Thyroid gland (tissue), 4 donors: ENCODE data around the gene CAPN5. TPM values are rescaled to one million over a fixed set of nuclear protein-coding genes. Genes with fewer than 3 reads are reported as not detected.

Experiments used
- DNase-seq, 2 donors: peaks; one replicate each; pipeline ENCODE4 v3.0.0-alpha.2; 2019
- H3K27ac ChIP-seq, 3 donors: fragments of 200-600 bp; sonication (generic); 1 replicate in 2 of 3; 2 replicates in 1 of 3; pipeline ENCODE4 v1.5.1; 2016 to 2019; ENCODE audit warnings: mild to moderate bottlenecking in 1 of 3, moderate library complexity in 1 of 3
- H3K27me3 ChIP-seq: fragments of 200-600 bp; sonication (generic); one replicate; pipeline ENCODE4 v1.5.1; 2019
- H3K36me3 ChIP-seq, 2 donors: fragments of 200-600 bp; sonication (generic); one replicate each; pipeline ENCODE4 v1.5.1; 2016 to 2019
- H3K4me1 ChIP-seq, 2 donors: fragments of 200-600 bp; sonication (generic); one replicate each; pipeline ENCODE4 v1.5.1; 2017 to 2019
- H3K4me3 ChIP-seq, 3 donors: fragments of 200-600 bp; sonication (generic); replicated peaks in 1 of 3; 1 replicate in 2 of 3; 2 replicates in 1 of 3; pipeline ENCODE4 v1.5.1; 2016; ENCODE audit warnings: mild to moderate bottlenecking in 1 of 3
- H3K9me3 ChIP-seq: fragments of 200-600 bp; sonication (generic); one replicate; pipeline ENCODE4 v1.5.1; 2017
- CTCF ChIP-seq, 6 experiments: fragments of 200-600 bp in 3 of 6; fragments of 450-650 bp in 3 of 6; sonication (generic) in 3 of 6; IDR thresholded peaks; one replicate each; pipeline ENCODE4 v1.5.1; 2016 to 2019; ENCODE audit warnings: antibody characterized with exemption in 6 of 6, mild to moderate bottlenecking in 2 of 6, inconsistent platforms in 1 of 6, moderate library complexity in 1 of 6
- POLR2A ChIP-seq, 2 donors: fragments of 450-650 bp; IDR thresholded peaks; one replicate each; pipeline ENCODE4 v1.6.1; 2017; ENCODE audit warnings: antibody characterized with exemption in 2 of 2, mild to moderate bottlenecking in 2 of 2, moderate library complexity in 1 of 2
- WGBS, 2 donors: methylation state at CpG; one replicate each; pipeline ENCODE4 v1.1.5; 2017; 5-methylcytosine and 5-hydroxymethylcytosine counted together
- intact Hi-C: fragments of 100-400 bp; cut with DNase I; formaldehyde crosslinking; loops from one replicate; pipeline ENCODE4 v1.15.1; 2023
- total RNA-seq, 4 donors: library from RNA; depleted of rRNA; stranded (reverse); fragments of >200 nt; gene quantifications; one replicate each; pipeline ENCODE4 v1.2.3, GENCODE V29; 2016

Gene CAPN5
- total RNA-seq, 4 donors from 2014 or later: 3.0 to 5.6 (median 4.1) TPM

GRCh38 chr11:77031599-77031998 lies 35.2 kb upstream of the CAPN5 start:
- no peak for DNase-seq
- no peaks in the 10 kb centered on the region for H3K9me3 ChIP-seq
- intact Hi-C loops: no loop called here

GRCh38 chr11:77035039-77035438 lies 31.7 kb upstream of the CAPN5 start:
- H3K9me3 ChIP-seq: no peaks in the 10 kb centered on the region
- DNase-seq: no peak
- TF ChIP-seq CTCF (IDR thresholded peaks at IDR 0.05) (no peak), POLR2A (IDR thresholded peaks at IDR 0.05) (no peak)
- no peak overlapping the region for H3K27ac ChIP-seq
- H3K4me1 ChIP-seq: peaks cover 6 to 7% of the 10 kb centered on the region in 2 donors
- intact Hi-C loops: no loop called here
- H3K4me3 ChIP-seq: no peak overlapping the region
- no peaks in the 10 kb centered on the region for H3K36me3 ChIP-seq
- WGBS, 2 donors: 92% methylated on average over 2 of the region's 2 CpGs
- H3K27me3 ChIP-seq: peaks cover 6% of the 10 kb centered on the region

More at GRCh38 chr11:77031599-77031998, 35.2 kb upstream of the CAPN5 start:
- Histone ChIP-seq H3K27ac (no peak overlapping the region), H3K4me1 (no peaks in the 10 kb centered on the region), H3K4me3 (no peak overlapping the region), H3K27me3 (no peaks in the 10 kb centered on the region), H3K36me3 (no peaks in the 10 kb centered on the region)
- 86% methylated on average over 3 of the region's 3 CpGs for WGBS, 2 donors
- TF ChIP-seq CTCF (IDR thresholded peaks at IDR 0.05) (no peak), POLR2A (IDR thresholded peaks at IDR 0.05) (no peak)

GRCh38 chr11:77035580-77035979 lies 31.2 kb upstream of the CAPN5 start:
- H3K9me3 ChIP-seq: no peaks in the 10 kb centered on the region
- H3K4me3 ChIP-seq: no peak overlapping the region
- no peaks in the 10 kb centered on the region for H3K36me3 ChIP-seq
- peaks cover 12% of the 10 kb centered on the region for H3K27me3 ChIP-seq
- TF ChIP-seq POLR2A (IDR thresholded peaks at IDR 0.05) (no peak), CTCF (IDR thresholded peaks at IDR 0.05) (no peak)
- WGBS, 2 donors: 64 to 66% methylated on average over 5 of the region's 5 CpGs
- intact Hi-C loops: no loop called here
- H3K4me1 ChIP-seq: peaks cover 6 to 8% of the 10 kb centered on the region in 2 donors
- no peak overlapping the region for H3K27ac ChIP-seq
- DNase-seq: no peak

- intact Hi-C loops: no loop called here
Observed at GRCh38 chr11:77036398-77036797, 30.4 kb upstream of the CAPN5 start.

GRCh38 chr11:77037057-77037456 lies 29.7 kb upstream of the CAPN5 start:
- peaks cover 13% of the 10 kb centered on the region for H3K27me3 ChIP-seq
- H3K27ac ChIP-seq: no peak overlapping the region
- no peak for DNase-seq
- no peaks in the 10 kb centered on the region for H3K9me3 ChIP-seq
- H3K36me3 ChIP-seq: no peaks in the 10 kb centered on the region
- no peak overlapping the region for H3K4me3 ChIP-seq
- WGBS, 2 donors: 61 to 72% methylated on average over 10 of the region's 10 CpGs
- peaks cover 6 to 8% of the 10 kb centered on the region in 2 donors for H3K4me1 ChIP-seq
- intact Hi-C loops: no loop called here
- TF ChIP-seq POLR2A (IDR thresholded peaks at IDR 0.05) (no peak), CTCF (IDR thresholded peaks at IDR 0.05) (no peak)

More at GRCh38 chr11:77036398-77036797, 30.4 kb upstream of the CAPN5 start:
- Histone ChIP-seq H3K27me3 (peaks cover 13% of the 10 kb centered on the region), H3K9me3 (no peaks in the 10 kb centered on the region), H3K4me3 (no peak overlapping the region), H3K27ac (no peak overlapping the region), H3K36me3 (no peaks in the 10 kb centered on the region), H3K4me1 (peaks cover 6 to 8% of the 10 kb centered on the region in 2 donors)
- WGBS, 2 donors: 41 to 50% methylated on average over 5 of the region's 5 CpGs
- DNase-seq: no peak
- TF ChIP-seq POLR2A (IDR thresholded peaks at IDR 0.05) (no peak), CTCF (IDR thresholded peaks at IDR 0.05) (no peak)
